KBM-7 (cell line): Measurements from ENCODE around the gene ANKZF1.
"Not testable (repeated sequence)": the region's sequence is repeated elsewhere in the genome, so short reads cannot be mapped to it uniquely, and the experiment has no call there.

Experiments used
- DNase-seq: peaks from one replicate; pipeline ENCODE4 v3.0.0-alpha.2; 2015
- in situ Hi-C: fragments of 300-500 bp; cut with MboI; formaldehyde crosslinking; loops from 2 replicates; pipeline ENCODE4 v1.14.3; 2020; ENCODE audit warnings: low sequenced_read_pairs, low pct_unique_long_range_greater_than_20kb, mixed read lengths

ANKZF1 gene

DNA sequence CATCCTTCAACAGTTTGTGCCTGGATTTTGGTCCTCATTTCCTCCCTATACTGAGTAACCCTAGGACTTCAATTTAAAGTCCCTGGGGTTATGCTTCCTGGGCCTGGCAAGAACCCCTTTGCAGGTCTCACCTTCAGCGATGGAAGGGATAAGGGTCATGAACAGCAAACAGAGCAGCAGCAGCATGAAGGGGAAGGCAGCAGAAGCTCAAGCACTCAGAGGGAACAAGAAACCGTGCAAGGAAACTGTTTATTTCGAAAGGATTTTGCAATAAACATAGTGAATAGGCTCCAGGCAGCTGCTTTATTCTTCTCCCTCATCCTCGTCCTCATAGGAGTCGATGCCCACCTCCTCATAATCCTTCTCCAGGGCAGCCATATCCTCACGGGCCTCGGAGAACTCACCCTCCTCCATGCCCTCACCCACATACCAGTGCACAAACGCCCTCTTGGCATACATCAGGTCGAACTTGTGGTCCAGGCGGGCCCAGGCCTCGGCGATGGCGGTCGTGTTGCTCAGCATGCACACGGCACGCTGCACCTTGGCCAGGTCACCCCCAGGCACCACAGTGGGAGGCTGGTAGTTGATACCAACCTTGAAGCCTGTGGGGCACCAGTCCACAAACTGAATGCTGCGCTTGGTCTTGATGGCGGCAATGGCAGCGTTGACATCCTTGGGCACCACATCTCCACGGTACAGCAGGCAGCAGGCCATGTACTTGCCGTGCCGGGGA is 20.6 kb downstream of the ANKZF1 start:
- no peak for DNase-seq
- in situ Hi-C loops: no loop called here

DNA sequence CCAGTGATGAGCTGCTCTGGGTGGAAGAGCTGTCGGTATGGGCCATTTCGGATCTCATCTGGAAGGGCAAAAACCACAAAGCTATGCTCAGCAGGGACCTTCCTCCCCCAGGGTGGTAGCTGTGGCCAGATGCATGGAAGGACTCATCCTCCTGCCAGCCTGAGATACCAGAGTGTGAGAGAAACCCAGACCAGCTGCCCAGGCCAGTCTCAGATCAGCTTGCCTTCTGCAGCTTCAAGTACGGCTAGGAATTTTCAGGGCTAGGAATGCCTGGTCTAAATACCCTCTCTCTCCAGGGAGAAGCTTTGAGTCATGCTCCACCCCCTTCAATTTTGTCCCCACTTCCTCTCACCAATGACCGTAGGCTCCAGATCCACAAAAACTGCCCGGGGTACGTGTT is 22.1 kb downstream of the ANKZF1 start:
- in situ Hi-C loops: no loop called here

DNA sequence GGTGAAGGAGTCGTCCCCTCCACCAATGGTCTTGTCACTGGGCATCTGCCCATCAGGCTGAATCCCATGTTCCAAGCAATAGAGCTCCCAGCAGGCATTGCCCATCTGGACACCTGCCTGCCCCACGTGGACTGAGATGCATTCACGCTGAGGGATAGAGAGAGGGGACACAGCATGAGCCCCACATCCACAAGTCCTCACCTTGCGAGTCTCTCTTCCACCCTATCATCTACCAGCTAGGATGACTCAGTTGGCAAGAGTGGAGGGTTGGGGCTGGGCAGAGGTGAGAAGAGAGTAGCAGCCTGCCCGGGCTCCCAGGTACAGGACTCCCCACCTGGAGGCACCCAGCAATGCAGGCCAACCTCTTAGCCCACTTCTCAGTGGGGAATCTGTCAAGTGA is 22.5 kb downstream of the ANKZF1 start:
- in situ Hi-C loops: no loop called here

More for the DNA sequence above, 22.1 kb downstream of the ANKZF1 start:
- DNase-seq: no peak

DNA sequence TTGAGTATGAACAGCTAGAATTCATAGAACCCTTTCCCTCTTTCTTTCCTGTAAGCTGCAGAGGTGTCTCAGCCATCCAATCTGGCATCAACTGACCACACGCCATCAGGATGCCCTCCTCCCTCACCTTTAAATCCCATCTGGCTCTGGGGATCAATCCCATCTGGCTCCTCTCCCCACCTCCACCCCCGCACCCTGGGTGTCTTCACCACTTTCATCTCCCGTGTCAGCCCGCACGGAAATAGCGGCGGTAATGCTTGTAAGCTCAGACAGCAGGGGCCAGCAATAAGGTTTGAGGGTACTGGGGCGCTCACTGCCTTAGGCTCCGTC is 22.9 kb downstream of the ANKZF1 start:
- no peak for DNase-seq
- in situ Hi-C loops: no loop called here

More for the DNA sequence above, 22.5 kb downstream of the ANKZF1 start:
- DNase-seq: no peak

DNA sequence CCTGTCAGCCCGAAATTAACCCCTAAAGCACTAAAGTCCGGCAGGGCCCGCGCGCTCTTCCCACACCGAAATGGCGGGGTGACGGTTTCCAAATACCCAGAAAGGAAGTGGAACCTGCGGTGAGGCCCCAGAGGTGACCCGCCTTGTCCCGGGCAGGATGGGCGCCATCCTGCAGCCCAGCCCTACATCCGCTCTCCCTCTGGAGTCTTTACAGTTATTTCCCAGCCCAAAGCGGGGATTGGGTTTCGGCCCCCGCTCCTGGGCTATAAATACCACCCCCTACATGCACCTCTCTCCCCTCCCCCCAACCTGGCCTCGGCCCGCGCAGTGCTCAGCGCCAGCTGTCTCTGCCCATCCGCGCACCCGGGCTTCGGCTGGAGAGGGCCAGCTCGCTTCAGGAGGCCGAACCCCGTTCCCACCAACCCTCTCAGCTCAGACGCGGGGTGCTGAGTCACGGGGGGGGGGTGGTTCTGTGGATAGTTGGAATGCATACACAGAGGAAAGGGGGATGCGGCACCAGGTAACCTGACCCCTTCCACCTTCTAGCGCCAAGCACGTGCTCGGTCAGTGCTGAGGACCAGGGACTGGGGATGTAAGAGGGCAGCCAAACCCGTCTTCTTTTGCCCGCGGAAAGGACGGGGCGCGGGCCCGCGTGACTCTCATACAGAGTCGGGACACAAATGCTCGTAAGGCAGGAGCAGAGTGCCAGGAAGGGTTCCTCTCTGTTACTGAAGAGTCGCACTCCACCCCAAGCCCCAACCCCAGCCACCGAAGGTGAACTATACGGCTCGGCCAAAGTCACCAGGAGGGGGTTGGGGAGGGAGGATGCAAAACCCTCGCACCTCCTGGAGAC is 23.5 kb downstream of the ANKZF1 start, which contains the start of gene TUBA4B:
TUBA4B (plus strand) TSS at position 344 of the 853 bp plus-strand sequence; CDS start at position 509, 165 bp downstream.
- DNase-seq: peak; percentile 72

DNA sequence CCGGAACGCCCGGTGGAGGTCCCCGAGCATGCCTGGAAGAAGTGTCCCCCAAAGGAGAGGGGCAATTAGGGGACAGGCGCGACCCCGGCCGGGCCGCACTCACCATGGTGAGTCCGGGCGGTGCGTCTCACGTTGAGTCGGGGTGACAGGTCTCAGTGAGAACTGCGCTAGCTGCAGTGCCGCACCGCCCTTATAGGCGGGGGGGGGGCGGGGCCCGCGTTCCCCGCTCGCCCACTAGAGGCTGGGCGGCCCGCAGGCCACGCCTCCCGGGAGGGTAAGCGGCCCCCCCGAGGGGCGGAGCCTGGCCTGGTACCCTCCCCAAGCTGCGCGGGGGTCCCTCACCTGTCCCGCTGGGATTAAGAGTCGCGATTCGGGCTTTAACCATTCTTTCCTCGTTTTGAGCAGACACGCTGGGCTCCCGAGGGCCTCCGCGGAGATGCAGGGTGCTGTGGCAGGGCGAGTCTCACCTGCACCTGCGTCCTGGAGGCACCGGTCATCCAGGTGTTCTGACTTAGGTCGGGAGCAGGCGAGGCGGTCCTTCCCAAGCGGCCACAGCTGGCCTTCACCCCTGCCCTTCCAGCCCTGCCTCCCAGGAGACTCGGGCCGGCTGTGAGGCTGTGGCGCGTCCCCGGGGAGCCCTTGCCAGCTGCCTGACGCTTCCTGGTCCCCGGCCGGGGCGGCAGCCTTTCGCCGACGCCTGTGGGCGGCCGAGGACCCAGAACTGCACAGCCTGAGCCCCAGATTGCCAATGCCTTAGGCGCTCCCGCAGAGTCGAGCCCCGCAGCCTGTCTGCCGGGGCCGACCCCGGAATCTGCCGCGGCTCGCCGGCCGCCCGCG is 24.4 kb downstream of the ANKZF1 start, which contains the start of gene TUBA4A:
TUBA4A (minus strand) TSS at position 166 of the 837 bp plus-strand sequence; CDS start at position 106, 60 bp downstream.
- in situ Hi-C loops: no loop called here
- peak; percentile 86 for DNase-seq

More for the DNA sequence above, 23.5 kb downstream of the ANKZF1 start, which contains the start of gene TUBA4B:
- in situ Hi-C loops: no loop called here

DNA sequence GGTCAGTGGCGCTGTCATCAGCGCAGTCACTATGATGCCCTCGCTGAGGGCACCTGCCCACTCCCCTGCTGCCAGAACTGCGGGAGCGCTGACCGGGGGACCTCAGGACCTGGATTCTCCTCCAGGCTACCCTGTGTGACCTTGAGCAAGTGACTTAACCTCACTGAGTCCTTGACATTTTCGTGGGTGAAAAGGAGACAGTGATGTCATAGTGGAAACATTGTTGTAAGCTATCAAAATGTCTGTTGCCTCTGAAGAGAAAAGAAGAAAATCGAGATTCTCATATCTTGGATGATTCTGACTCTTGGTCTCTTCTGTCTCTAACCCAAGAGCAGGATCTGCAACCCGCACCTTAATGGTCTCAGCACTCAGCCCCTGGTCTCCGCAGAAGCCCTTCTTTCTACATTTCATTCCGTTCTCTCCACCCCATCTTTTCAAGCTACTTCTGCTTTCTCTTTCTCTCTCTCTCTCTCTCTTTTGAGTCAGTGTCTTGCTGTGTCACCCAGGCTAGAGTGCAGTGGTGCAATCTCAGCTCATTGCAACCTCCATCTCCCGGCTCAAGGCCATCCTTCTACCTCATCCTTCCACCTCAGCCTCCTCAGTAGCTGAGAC is 25.1 kb downstream of the ANKZF1 start:
- peak; percentile 72 for DNase-seq
- in situ Hi-C loops: no loop called here

DNA sequence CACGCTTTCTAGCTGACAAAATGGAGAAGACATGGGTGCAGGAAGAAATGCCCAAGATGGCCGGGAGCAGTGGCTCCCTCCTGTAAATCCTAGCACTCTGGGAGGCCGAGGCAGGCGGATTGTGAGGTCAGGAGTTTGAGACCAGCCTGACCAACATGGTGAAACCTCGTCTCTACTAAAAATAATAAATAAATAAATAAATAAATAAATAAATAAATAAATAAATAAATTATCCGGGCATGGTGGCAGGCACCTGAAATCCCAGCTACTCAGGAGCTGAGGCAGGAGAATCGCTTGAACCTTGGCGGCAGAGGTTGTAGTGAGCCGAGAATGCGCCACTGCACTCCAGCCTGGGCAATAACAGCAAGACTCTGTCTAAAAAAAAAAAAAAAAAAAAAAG is 29.3 kb downstream of the ANKZF1 start:
- DNase-seq, in situ Hi-C loops: not testable (repeated sequence)

DNA sequence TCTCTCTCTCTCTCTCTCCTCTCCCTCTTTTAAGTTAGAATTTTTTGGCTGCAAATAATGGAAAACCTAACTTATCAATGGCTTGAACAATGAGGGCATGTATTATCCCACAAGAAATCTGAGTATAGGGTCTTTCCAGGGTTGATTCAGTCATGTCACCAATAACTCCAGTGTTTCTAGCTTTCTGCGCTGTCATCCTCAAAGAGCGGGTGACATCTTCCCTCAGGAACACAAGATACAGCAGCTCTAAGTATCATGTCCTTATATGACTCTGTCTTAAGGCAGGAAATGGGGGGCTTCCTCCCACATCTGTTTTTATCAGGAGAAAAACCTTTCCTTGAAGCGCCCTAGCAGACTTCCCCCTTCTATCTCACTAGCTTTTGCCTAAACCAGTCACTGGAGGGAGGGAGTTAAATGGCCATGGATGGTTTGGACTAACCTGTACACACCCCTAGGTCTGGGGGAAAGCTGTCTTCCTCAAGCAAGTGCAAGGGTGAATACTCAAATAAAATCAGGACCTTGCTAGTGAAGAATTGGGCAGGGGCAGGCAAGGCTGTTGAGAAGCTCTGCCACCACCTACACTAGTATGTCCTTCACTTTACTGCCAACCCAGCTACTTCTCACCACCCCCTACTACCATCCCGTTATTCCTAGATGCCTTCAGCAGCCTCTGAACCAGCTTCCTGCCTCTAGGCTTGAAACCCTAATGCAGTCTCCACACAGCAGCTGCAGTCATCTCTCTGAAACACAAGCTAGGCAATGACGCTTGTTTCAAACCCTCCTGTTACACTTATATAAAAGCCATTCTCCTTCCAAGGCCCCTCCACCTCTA is 31.6 kb downstream of the ANKZF1 start:
- DNase-seq: peak; percentile 74
- in situ Hi-C loops: no loop called here

DNA sequence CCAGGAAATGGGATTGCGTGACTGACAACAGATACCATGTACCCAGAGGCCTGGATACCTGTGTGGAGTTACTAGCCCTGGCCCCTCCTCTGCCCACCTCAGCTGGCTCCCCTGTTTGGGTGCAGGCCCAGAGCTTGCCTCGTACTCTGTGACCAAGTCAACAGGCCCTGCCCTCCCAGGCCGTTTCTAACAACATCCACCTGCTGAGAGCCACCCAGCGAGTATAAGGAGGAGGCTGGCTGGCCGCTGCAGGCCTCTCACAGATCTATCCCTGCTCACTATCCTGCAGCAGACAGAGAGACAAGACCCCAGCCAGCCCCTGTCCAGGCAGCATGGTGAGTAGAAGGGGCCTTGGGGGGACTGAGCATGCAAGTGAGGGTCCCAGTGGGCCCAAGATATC is 36.6 kb downstream of the ANKZF1 start:
- in situ Hi-C loops: no loop called here

DNA sequence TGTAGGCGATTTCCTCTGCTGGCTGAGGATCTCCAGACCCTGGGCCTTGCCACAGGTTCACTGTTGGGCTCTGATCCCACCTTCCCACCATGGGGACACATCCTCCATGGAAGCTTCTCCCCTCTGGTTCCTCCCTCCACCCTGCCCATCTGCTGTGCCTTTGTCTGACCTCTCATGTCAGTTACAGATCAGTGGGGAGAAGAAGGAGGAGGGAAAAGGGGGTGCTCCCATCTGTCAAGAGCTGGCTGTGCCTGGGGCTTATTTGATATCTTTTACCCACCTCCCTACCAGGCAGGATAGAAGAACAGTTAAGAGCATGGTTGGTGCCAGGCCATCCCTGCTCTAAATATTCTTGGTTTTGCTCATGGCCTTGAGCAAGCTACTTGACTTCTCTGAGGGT is 37.3 kb downstream of the ANKZF1 start:
- in situ Hi-C loops: no loop called here
- DNase-seq: no peak

More for the DNA sequence above, 36.6 kb downstream of the ANKZF1 start:
- no peak for DNase-seq

DNA sequence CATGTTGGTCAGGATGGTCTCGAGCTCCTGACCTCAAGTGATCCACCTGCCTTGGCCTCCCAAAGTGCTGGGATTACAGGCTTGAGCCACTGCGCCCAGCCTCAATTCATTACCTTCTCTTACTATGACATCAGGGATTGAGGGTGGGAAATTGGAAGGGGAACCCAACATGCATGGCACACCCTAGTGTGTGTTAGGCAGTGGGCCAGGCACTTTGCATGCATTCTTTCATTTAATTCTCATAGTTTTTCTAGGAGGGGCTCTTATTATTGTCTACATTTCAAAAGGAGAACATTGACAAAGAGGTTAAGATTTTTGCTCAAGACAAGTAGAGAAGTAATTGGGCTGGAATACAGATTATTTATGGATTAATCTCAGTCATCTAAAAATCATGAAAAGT is 38.7 kb downstream of the ANKZF1 start:
- no peak for DNase-seq
- in situ Hi-C loops: no loop called here

DNA sequence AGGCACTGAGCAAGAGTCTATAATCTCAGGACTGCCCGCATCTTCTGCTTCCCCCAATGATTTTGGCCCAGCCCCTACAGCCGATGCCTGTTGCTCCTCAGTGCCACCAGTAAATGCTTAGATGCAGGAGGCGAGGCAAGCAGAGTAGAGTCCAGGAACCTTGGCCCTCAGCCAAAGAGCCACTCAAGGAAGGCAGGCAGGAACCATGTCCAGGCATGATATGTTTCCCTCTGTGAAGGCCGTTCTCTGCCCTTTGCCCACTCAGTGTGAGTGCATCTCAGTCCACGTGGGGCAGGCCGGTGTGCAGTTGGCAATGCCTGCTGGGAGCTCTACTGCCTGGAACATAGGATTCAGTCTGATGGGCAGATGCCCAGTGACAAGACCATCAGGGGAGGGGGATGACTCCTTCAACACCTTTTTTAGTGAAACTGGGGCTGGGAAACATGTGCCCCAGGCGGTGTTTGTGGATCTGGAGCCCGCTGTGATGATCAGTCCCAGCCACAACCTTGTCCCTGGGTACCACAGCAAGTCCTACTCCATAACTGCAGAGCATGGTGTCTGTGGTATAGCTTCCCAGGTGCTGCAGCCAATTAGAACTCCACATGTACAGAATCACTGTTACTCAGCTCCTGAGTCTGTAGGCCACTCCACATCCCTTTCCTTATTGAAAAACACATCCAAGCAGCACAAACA is 39.9 kb downstream of the ANKZF1 start:
- in situ Hi-C loops: no loop called here
- DNase-seq: no peak

DNA sequence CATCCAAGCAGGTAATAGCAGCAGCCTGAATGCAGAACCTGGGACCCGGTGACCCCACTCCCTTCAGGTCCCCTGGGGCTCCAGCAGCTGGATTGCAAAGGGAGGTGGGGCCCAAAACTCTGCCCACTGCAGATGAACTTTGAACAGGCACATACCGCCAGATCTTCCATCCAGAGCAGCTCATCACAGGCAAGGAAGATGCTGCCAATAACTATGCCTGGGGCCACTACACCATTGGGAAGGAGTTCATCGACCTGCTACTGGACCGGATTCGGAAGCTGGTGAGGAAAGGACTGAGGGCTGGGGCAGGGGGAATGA is 40.4 kb downstream of the ANKZF1 start:
- DNase-seq: no peak
- in situ Hi-C loops: no loop called here

DNA sequence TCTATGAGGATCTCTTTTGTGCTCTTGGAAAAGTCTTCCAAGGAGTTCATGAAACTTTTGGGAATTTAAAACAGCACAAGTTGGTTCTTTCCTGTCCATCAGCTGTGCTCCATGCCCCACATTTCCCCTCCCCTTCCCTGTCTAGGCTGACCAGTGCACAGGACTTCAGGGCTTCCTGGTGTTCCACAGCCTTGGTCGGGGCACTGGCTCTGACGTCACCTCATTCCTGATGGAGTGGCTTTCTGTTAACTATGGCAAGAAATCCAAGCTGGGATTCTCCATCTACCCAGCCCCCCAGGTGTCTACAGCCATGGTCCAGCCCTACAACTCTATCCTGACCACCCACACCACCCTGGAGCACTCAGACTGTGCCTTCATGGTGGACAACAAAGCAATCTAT is 41.4 kb downstream of the ANKZF1 start:
- DNase-seq: no peak
- in situ Hi-C loops: no loop called here

DNA sequence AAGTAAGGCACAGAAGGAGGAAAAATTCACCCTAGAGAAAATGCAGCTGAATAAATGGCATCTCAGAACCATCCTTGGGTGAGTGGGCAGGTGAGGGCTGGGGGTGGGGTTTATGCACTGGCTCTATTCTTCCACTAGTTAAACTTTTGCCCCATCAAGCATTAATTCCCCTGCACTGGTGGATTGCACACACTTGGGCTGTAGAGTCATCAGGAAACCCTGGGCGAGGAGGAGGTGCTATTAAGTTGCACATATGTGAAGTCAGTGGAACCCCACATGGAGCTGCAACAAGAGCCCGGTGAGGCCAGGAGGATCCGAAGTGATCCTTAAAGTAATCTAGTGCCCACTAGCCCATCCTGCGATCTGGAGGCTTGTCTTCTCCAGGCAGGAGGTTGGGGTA is 42.8 kb downstream of the ANKZF1 start:
- in situ Hi-C loops: no loop called here
- no peak for DNase-seq

DNA sequence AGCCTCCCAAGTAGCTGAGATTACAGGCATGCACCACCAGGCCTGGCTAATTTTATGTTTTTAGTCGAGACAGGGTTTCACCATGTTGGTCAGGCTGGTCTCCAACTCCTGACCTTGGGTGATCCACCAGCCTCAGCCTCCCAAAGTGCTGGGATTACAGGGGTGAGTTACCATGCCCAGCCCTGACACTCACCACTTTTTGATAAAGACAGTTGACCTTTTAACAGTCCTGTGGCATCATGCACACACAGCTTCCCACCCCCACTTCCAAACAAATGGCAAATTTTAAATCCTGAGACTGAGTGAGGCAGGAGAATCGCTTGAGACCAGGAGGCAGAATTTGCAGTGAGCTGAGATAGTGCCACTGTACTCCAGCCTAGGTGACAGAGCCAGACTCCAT is 43.4 kb downstream of the ANKZF1 start:
- no peak for DNase-seq
- in situ Hi-C loops: no loop called here

DNA sequence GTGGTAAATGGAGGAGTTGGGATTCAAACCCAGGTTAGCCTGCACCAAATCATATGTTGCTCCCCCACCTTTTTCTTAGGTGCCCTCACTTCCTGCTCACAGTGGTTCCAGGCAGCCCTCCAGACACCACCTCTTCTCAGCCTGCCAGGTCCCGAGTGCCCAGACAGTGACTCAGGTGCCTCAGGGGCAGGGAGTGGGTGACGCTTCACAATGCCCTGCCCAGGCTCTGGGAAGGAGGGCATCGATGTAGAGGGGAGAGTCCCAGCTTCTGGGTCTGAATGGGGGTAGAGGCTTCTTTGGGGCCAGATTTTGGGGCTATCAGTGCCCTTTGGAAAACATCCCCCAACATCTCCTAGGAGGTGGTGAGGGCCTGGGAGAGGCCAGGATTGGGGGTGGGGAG is 44.3 kb downstream of the ANKZF1 start:
- no peak for DNase-seq
- in situ Hi-C loops: no loop called here
